GM23338 (cell line): ENCODE data around the gene PARVB. TPM values are rescaled to one million over a fixed set of nuclear protein-coding genes. Genes with fewer than 3 reads are reported as not detected.

Experiments used
- ATAC-seq: fragments of 200-7000 bp; cut with Tn5 transposase; 3 replicates; pipeline ENCODE4 v1.9.1; 2020
- DNase-seq: peaks from one replicate; pipeline ENCODE4 v3.0.0-alpha.2; 2015; ENCODE audit warnings: low spot score
- H2AFZ ChIP-seq: fragments of 200-600 bp; sonication (generic); 2 replicates; pipeline ENCODE4 v1.8.0; 2016; ENCODE audit warnings: antibody characterized with exemption, mild to moderate bottlenecking, moderate library complexity
- H3F3A ChIP-seq: fragments of 200-600 bp; sonication (generic); replicated peaks from 2 replicates; pipeline ENCODE4 v1.8.0; 2017; ENCODE audit warnings: antibody characterized with exemption, mixed run types, low read depth
- H3K27ac ChIP-seq: fragments of 200-600 bp; sonication (generic); 2 replicates; pipeline ENCODE4 v1.6.1; 2016; ENCODE audit warnings: low read depth
- H3K27me3 ChIP-seq: fragments of 200-600 bp; sonication (generic); 2 replicates; pipeline ENCODE4 v1.8.0; 2016; ENCODE audit warnings: mild to moderate bottlenecking, mixed run types, moderate library complexity; ENCODE audit not compliant: insufficient read depth
- H3K36me3 ChIP-seq: fragments of 200-600 bp; sonication (generic); 2 replicates; pipeline ENCODE4 v1.8.0; 2016; ENCODE audit warnings: mild to moderate bottlenecking; ENCODE audit not compliant: insufficient read depth
- H3K4me1 ChIP-seq: fragments of 200-600 bp; sonication (generic); 2 replicates; pipeline ENCODE4 v1.8.0; 2016; ENCODE audit warnings: mild to moderate bottlenecking, moderate library complexity; ENCODE audit not compliant: insufficient read depth
- H3K4me2 ChIP-seq: fragments of 200-600 bp; sonication (generic); 2 replicates; pipeline ENCODE4 v1.7.1; 2017; ENCODE audit warnings: mixed run types
- H3K4me3 ChIP-seq: fragments of 200-600 bp; sonication (generic); 2 replicates; pipeline ENCODE4 v1.6.1; 2016; ENCODE audit warnings: mixed run types
- H3K79me2 ChIP-seq: fragments of 200-600 bp; sonication (generic); replicated peaks from 2 replicates; pipeline ENCODE4 v1.8.0; 2017; ENCODE audit warnings: mild to moderate bottlenecking; ENCODE audit not compliant: insufficient read depth
- H3K9me2 ChIP-seq: fragments of 200-600 bp; sonication (generic); 2 replicates; pipeline ENCODE4 v1.8.0; 2017; ENCODE audit not compliant: insufficient read depth
- H4K20me1 ChIP-seq: fragments of 200-600 bp; sonication (generic); replicated peaks from 2 replicates; pipeline ENCODE4 v1.8.0; 2017; ENCODE audit warnings: mild to moderate bottlenecking; ENCODE audit not compliant: insufficient read depth
- H3K27ac Mint-ChIP-seq: 2 replicates; pipeline ENCODE4 v1.8.0; 2020; ENCODE audit warnings: inconsistent platforms, mild to moderate bottlenecking, moderate library complexity, mixed read lengths
- H3K27me3 Mint-ChIP-seq: 3 replicates; pipeline ENCODE4 v1.8.0; 2022; ENCODE audit warnings: low read depth, mild to moderate bottlenecking, moderate library complexity, mixed read lengths, inconsistent platforms; ENCODE audit not compliant: insufficient read depth, poor library complexity
- H3K36me3 Mint-ChIP-seq: 3 replicates; pipeline ENCODE4 v1.8.0; 2021; ENCODE audit warnings: low read depth, mild to moderate bottlenecking, inconsistent platforms, moderate library complexity, mixed read lengths
- H3K4me1 Mint-ChIP-seq: 3 replicates; pipeline ENCODE4 v1.8.0; 2020; ENCODE audit warnings: mild to moderate bottlenecking, inconsistent platforms, mixed read lengths
- H3K4me3 Mint-ChIP-seq: 3 replicates; pipeline ENCODE4 v1.8.0; 2021; ENCODE audit warnings: moderate library complexity, mild to moderate bottlenecking, inconsistent platforms, mixed read lengths
- H3K9me3 Mint-ChIP-seq: 3 replicates; pipeline ENCODE4 v1.8.0; 2020; ENCODE audit warnings: moderate library complexity, mild to moderate bottlenecking, inconsistent platforms, mixed read lengths
- CREB1 ChIP-seq: fragments of 250-450 bp; sonication (Bioruptor Pico); IDR thresholded peaks from 2 replicates; pipeline ENCODE4 v1.5.0; 2020; ENCODE audit warnings: low read depth, mild to moderate bottlenecking, moderate library complexity
- CTCF ChIP-seq, 2 experiments: fragments of 200-600 bp in 1 of 2; sonication (generic) in 1 of 2; conservative IDR thresholded peaks; 2 replicates each; pipeline versions ENCODE4 v1.5.1 to v1.6.1; 2016 to 2017; ENCODE audit warnings: antibody characterized with exemption in 2 of 2, low read depth in 2 of 2, mild to moderate bottlenecking in 2 of 2, moderate library complexity in 1 of 2
- ETS1 ChIP-seq: IDR thresholded peaks from 2 replicates; pipeline ENCODE4 v1.6.1; 2016; ENCODE audit warnings: antibody characterized with exemption
- EZH2 ChIP-seq: fragments of 200-600 bp; sonication (generic); IDR thresholded peaks from one replicate; pipeline ENCODE4 v1.8.0; 2017; ENCODE audit warnings: antibody characterized with exemption, mild to moderate bottlenecking, low read depth; ENCODE audit not compliant: unreplicated experiment
- EZH2phosphoT487 ChIP-seq: fragments of 200-600 bp; sonication (generic); IDR thresholded peaks from one replicate; pipeline ENCODE4 v1.8.1; 2018; ENCODE audit warnings: antibody characterized with exemption; ENCODE audit not compliant: unreplicated experiment
- JUNB ChIP-seq: IDR thresholded peaks from one replicate; pipeline ENCODE4 v1.6.1; 2016; ENCODE audit warnings: antibody characterized with exemption; ENCODE audit not compliant: unreplicated experiment
- NANOG ChIP-seq: IDR thresholded peaks from 2 replicates; pipeline ENCODE4 v1.6.1; 2016; ENCODE audit warnings: antibody characterized with exemption, borderline replicate concordance
- POLR2AphosphoS5 ChIP-seq: IDR thresholded peaks from 2 replicates; pipeline ENCODE4 v1.6.1; 2016; ENCODE audit warnings: antibody characterized with exemption, low read depth
- REST ChIP-seq: IDR thresholded peaks from one replicate; pipeline ENCODE4 v1.6.1; 2018; ENCODE audit warnings: antibody characterized with exemption; ENCODE audit not compliant: unreplicated experiment
- STAT1 ChIP-seq: IDR thresholded peaks from one replicate; pipeline ENCODE4 v1.6.1; 2016; ENCODE audit warnings: antibody characterized with exemption; ENCODE audit not compliant: unreplicated experiment
- ZNF114 ChIP-seq: fragments of 250-450 bp; sonication (Bioruptor Pico); IDR thresholded peaks from 2 replicates; pipeline ENCODE4 v1.5.0; 2020; ENCODE audit warnings: mild to moderate bottlenecking, moderate library complexity
- ZNF331 ChIP-seq: fragments of 250-450 bp; sonication (Bioruptor Pico); IDR thresholded peaks from 2 replicates; pipeline ENCODE4 v1.5.0; 2020; ENCODE audit warnings: low read depth, mild to moderate bottlenecking, moderate library complexity
- ZNF462 ChIP-seq: fragments of 250-450 bp; sonication (Bioruptor Pico); IDR thresholded peaks from 2 replicates; pipeline ENCODE4 v1.5.0; 2020; ENCODE audit warnings: mild to moderate bottlenecking, moderate library complexity
- polyA plus RNA-seq: library from polyadenylated mRNA; unstranded; fragments of >200 nt; fragmentation: Nextera tagmentation; extraction: Ambion mirVana; gene quantifications from 2 replicates; pipeline ENCODE4 v1.2.1, GENCODE V29; 2016
- total RNA-seq: library from RNA; depleted of rRNA; stranded (reverse); fragments of >200 nt; shearing (Covaris generic); gene quantifications from 2 replicates; pipeline ENCODE4 v1.2.3, GENCODE V29; 2014

The PARVB gene
- total and polyA plus RNA-seq, 2 experiments from 2014 or later = 4.3 to 7.7 TPM

- no peak for DNase-seq
- Histone ChIP-seq H3K9me2 (no peaks in the 10 kb centered on the region), H3K36me3 (no peaks in the 10 kb centered on the region), H3K4me3 (no peak overlapping the region), H4K20me1 (no peaks in the 10 kb centered on the region), H3K79me2 (no peaks in the 10 kb centered on the region), H3F3A (no peaks in the 10 kb centered on the region), H3K27ac (peak overlapping the region; percentile 78), H3K27me3 (no peaks in the 10 kb centered on the region), H3K4me2 (peak overlapping the region; percentile 57; the same call in 1 of the 2 replicates), H3K4me1 (peaks cover 23% of the 10 kb centered on the region), H2AFZ (0 out of 2 replicates have a peak overlapping the region, but pooled peaks have one; percentile 49)
- Mint-ChIP-seq H3K4me1 (peaks cover 38% of the 10 kb centered on the region), H3K4me3 (no peak overlapping the region), H3K9me3 (peaks cover 12% of the 10 kb centered on the region), H3K27me3 (peaks cover 10% of the 10 kb centered on the region), H3K27ac (peak overlapping the region; percentile 92), H3K36me3 (peaks cover 23% of the 10 kb centered on the region)
- peak; percentile 13 for ATAC-seq
- TF ChIP-seq JUNB (no peak), CTCF (conservative IDR thresholded peaks at IDR 0.05; ENCODE audit: low read depth in 2 of 2) (no peak), ZNF462 (no peak), EZH2phosphoT487 (no peak), STAT1 (no peak), REST (no peak), ZNF331 (CRISPR knock-in tag) (no peak), ZNF114 (CRISPR knock-in tag) (no peak), ETS1 (no peak), CREB1 (CRISPR knock-in tag) (no peak), NANOG (no peak), EZH2 (no peak), POLR2AphosphoS5 (no peak)
Observed at GRCh38 chr22:44108076-44108475, 84.0 kb downstream of the PARVB start.
